SK-N-SH treated with all-trans-retinoic acid at 6 μM for 48 hours (cell line): ENCODE measurements around the gene HIBCH.

Experiments
- TSHZ2 ChIP-seq: fragments of 250-450 bp; sonication (Bioruptor Pico); IDR thresholded peaks from 2 replicates; pipeline ENCODE4 v1.5.0; 2020; ENCODE audit warnings: mild to moderate bottlenecking, moderate library complexity
- ZNF565 ChIP-seq: fragments of 450-650 bp; formaldehyde crosslinking; conservative IDR thresholded peaks from 2 replicates; pipeline ENCODE4 v1.5.0; 2020; ENCODE audit warnings: low read depth, mild to moderate bottlenecking, moderate library complexity

GRCh38 chr2:190235551-190236075 lies 84.0 kb downstream of the HIBCH start:
- no peak for TF ChIP-seq TSHZ2
- no peak for TF ChIP-seq ZNF565 (CRISPR knock-in tag)
